Adipocyte (in vitro differentiated cells): ENCODE measurements around the gene UBL7.

Experiments
- DNase-seq: peaks from one replicate; pipeline ENCODE4 v3.0.0-alpha.2; 2015; ENCODE audit warnings: low read depth
- H3K27me3 ChIP-seq: replicated peaks from 2 replicates; pipeline ENCODE4 v1.7.0; 2013; ENCODE audit warnings: mild to moderate bottlenecking, low read length, moderate library complexity; ENCODE audit not compliant: control insufficient read depth, insufficient read depth
- H3K36me3 ChIP-seq: 2 replicates; pipeline ENCODE4 v1.7.0; 2013; ENCODE audit warnings: low read length, mild to moderate bottlenecking, moderate library complexity; ENCODE audit not compliant: control insufficient read depth, insufficient read depth, severe bottlenecking
- H3K4me1 ChIP-seq: 2 replicates; pipeline ENCODE4 v1.7.0; 2013; ENCODE audit warnings: mild to moderate bottlenecking, low read length, moderate library complexity; ENCODE audit not compliant: control insufficient read depth, insufficient read depth
- H3K4me3 ChIP-seq: 2 replicates; pipeline ENCODE4 v1.7.0; 2013; ENCODE audit warnings: mild to moderate bottlenecking, low read length, moderate library complexity
- H3K9ac ChIP-seq: 2 replicates; pipeline ENCODE4 v1.7.0; 2013; ENCODE audit warnings: mild to moderate bottlenecking, low read length, moderate library complexity
- H3K9me3 ChIP-seq: 2 replicates; pipeline ENCODE4 v1.7.0; 2013; ENCODE audit warnings: mild to moderate bottlenecking, low read length, moderate library complexity; ENCODE audit not compliant: control insufficient read depth

The UBL7 gene

GRCh38 chr15:74449095-74449494, 11.9 kb downstream of the UBL7 start:
- Histone ChIP-seq H3K4me1 (peaks cover 14% of the 10 kb centered on the region), H3K36me3 (peaks cover 69% of the 10 kb centered on the region), H3K9ac (no peak overlapping the region), H3K9me3 (no peaks in the 10 kb centered on the region), H3K4me3 (no peak overlapping the region), H3K27me3 (no peaks in the 10 kb centered on the region)
- DNase-seq = no peak

GRCh38 chr15:74445816-74446763, 14.9 kb downstream of the UBL7 start:
- DNase-seq = no peak
- H3K9me3 ChIP-seq = no peaks in the 10 kb centered on the region
- no peaks in the 10 kb centered on the region for H3K27me3 ChIP-seq
- H3K9ac ChIP-seq = no peak overlapping the region
- peaks cover 7% of the 10 kb centered on the region for H3K4me1 ChIP-seq
- peaks cover 59% of the 10 kb centered on the region for H3K36me3 ChIP-seq
- H3K4me3 ChIP-seq = no peak overlapping the region

GRCh38 chr15:74444106-74445062, 16.6 kb downstream of the UBL7 start:
- Histone ChIP-seq H3K27me3 (no peaks in the 10 kb centered on the region), H3K4me3 (no peak overlapping the region), H3K36me3 (peaks cover 46% of the 10 kb centered on the region), H3K9me3 (no peaks in the 10 kb centered on the region), H3K4me1 (peaks cover 7% of the 10 kb centered on the region), H3K9ac (no peak overlapping the region)
- no peak for DNase-seq

- Histone ChIP-seq H3K36me3 (peaks cover 36% of the 10 kb centered on the region), H3K4me3 (no peak overlapping the region), H3K4me1 (peaks cover 7% of the 10 kb centered on the region), H3K9me3 (no peaks in the 10 kb centered on the region), H3K27me3 (no peaks in the 10 kb centered on the region), H3K9ac (no peak overlapping the region)
- peak; percentile 37 for DNase-seq
Measured at GRCh38 chr15:74443100-74443909, 17.7 kb downstream of the UBL7 start.

GRCh38 chr15:74442604-74443003, 18.4 kb downstream of the UBL7 start:
- peaks cover 29% of the 10 kb centered on the region for H3K36me3 ChIP-seq
- no peaks in the 10 kb centered on the region for H3K27me3 ChIP-seq
- no peaks in the 10 kb centered on the region for H3K9me3 ChIP-seq
- no peak overlapping the region for H3K9ac ChIP-seq
- H3K4me1 ChIP-seq = peaks cover 7% of the 10 kb centered on the region
- H3K4me3 ChIP-seq = no peak overlapping the region
- DNase-seq = no peak

- Histone ChIP-seq H3K27me3 (no peaks in the 10 kb centered on the region), H3K4me1 (peaks cover 7% of the 10 kb centered on the region), H3K9me3 (no peaks in the 10 kb centered on the region), H3K4me3 (no peak overlapping the region), H3K36me3 (peaks cover 24% of the 10 kb centered on the region), H3K9ac (no peak overlapping the region)
- DNase-seq = no peak
Measured at GRCh38 chr15:74442063-74442462, 18.9 kb downstream of the UBL7 start.

- no peaks in the 10 kb centered on the region for H3K27me3 ChIP-seq
- no peaks in the 10 kb centered on the region for H3K9me3 ChIP-seq
- no peak overlapping the region for H3K9ac ChIP-seq
- peaks cover 7% of the 10 kb centered on the region for H3K4me1 ChIP-seq
- H3K36me3 ChIP-seq = peaks cover 18% of the 10 kb centered on the region
- H3K4me3 ChIP-seq = no peak overlapping the region
- no peak for DNase-seq
Measured at GRCh38 chr15:74441248-74441941, 19.6 kb downstream of the UBL7 start.

GRCh38 chr15:74438721-74439316, 22.1 kb downstream of the UBL7 start:
- Histone ChIP-seq H3K27me3 (no peaks in the 10 kb centered on the region), H3K9ac (no peak overlapping the region), H3K9me3 (no peaks in the 10 kb centered on the region), H3K36me3 (no peaks in the 10 kb centered on the region), H3K4me1 (peaks cover 15% of the 10 kb centered on the region), H3K4me3 (no peak overlapping the region)
- DNase-seq = peak; percentile 91

- peaks cover 14% of the 10 kb centered on the region for H3K4me1 ChIP-seq
- no peak overlapping the region for H3K4me3 ChIP-seq
- H3K36me3 ChIP-seq = no peaks in the 10 kb centered on the region
- H3K9ac ChIP-seq = no peak overlapping the region
- DNase-seq = no peak
- H3K9me3 ChIP-seq = no peaks in the 10 kb centered on the region
- H3K27me3 ChIP-seq = no peaks in the 10 kb centered on the region
Measured at GRCh38 chr15:74438206-74438605, 22.8 kb downstream of the UBL7 start.
